ENCODE data around the gene USP33. TPM values are rescaled to one million over a fixed set of nuclear protein-coding genes. Genes with fewer than 3 reads are reported as not detected.
"Not testable (repeated sequence)": the region's sequence is repeated elsewhere in the genome, so short reads cannot be mapped to it uniquely, and the experiment has no call there.

Gene USP33
- polyA plus RNA-seq, 1 donor = 60.6 TPM

- no peaks in the 10 kb centered on the region for H3K4me1 ChIP-seq (ENCODE audit: control insufficient read depth, insufficient read depth, low read length)
- 100% methylated on average over 1 of the region's 1 CpG for WGBS (ENCODE audit: insufficient coverage, low lambda C conversion rate)
- no peaks in the 10 kb centered on the region for H3K9me3 ChIP-seq (ENCODE audit: control insufficient read depth, low read depth, low read length)
- no peak overlapping the region for H3K27ac ChIP-seq (ENCODE audit: low read length)
- no peak overlapping the region for H3K4me3 ChIP-seq (ENCODE audit: low read length)
- H3K27me3 ChIP-seq (ENCODE audit: control insufficient read depth, insufficient read depth, low read length) = no peaks in the 10 kb centered on the region
- DNase-seq = no peak
- peaks cover 18% of the 10 kb centered on the region for H3K36me3 ChIP-seq (ENCODE audit: control insufficient read depth, insufficient read depth, low read length)
Observed at GRCh38 chr1:77741316-77741715, 18.3 kb downstream of the USP33 start.

GRCh38 chr1:77739235-77739634 lies 20.4 kb downstream of the USP33 start:
- H3K9me3 ChIP-seq (ENCODE audit: control insufficient read depth, low read depth, low read length) = no peaks in the 10 kb centered on the region
- no peak for DNase-seq

GRCh38 chr1:77732090-77732489 lies 27.6 kb downstream of the USP33 start:
- no peaks in the 10 kb centered on the region for H3K27me3 ChIP-seq (ENCODE audit: control insufficient read depth, insufficient read depth, low read length)
- DNase-seq = no peak
- no peaks in the 10 kb centered on the region for H3K4me1 ChIP-seq (ENCODE audit: control insufficient read depth, insufficient read depth, low read length)
- H3K4me3 ChIP-seq (ENCODE audit: low read length) = no peak overlapping the region
- WGBS (ENCODE audit: insufficient coverage, low lambda C conversion rate) = 100% methylated on average over 1 of the region's 1 CpG
- H3K36me3 ChIP-seq (ENCODE audit: control insufficient read depth, insufficient read depth, low read length) = peaks cover 23% of the 10 kb centered on the region
- H3K27ac ChIP-seq (ENCODE audit: low read length) = no peak overlapping the region
- no peaks in the 10 kb centered on the region for H3K9me3 ChIP-seq (ENCODE audit: control insufficient read depth, low read depth, low read length)

More at GRCh38 chr1:77739235-77739634, 20.4 kb downstream of the USP33 start:
- Histone ChIP-seq H3K27ac (ENCODE audit: low read length) (no peak overlapping the region), H3K27me3 (ENCODE audit: control insufficient read depth, insufficient read depth, low read length) (no peaks in the 10 kb centered on the region), H3K4me1 (ENCODE audit: control insufficient read depth, insufficient read depth, low read length) (no peaks in the 10 kb centered on the region), H3K4me3 (ENCODE audit: low read length) (no peak overlapping the region), H3K36me3 (ENCODE audit: control insufficient read depth, insufficient read depth, low read length) (peaks cover 21% of the 10 kb centered on the region)
- WGBS (ENCODE audit: insufficient coverage, low lambda C conversion rate) = no CpG with 5 or more reads among the region's 1 CpG

- no peak overlapping the region for H3K4me3 ChIP-seq (ENCODE audit: low read length)
- no peak overlapping the region for H3K27ac ChIP-seq (ENCODE audit: low read length)
- H3K27me3 ChIP-seq (ENCODE audit: control insufficient read depth, insufficient read depth, low read length) = no peaks in the 10 kb centered on the region
- no peaks in the 10 kb centered on the region for H3K9me3 ChIP-seq (ENCODE audit: control insufficient read depth, low read depth, low read length)
- no peak for DNase-seq
- H3K36me3 ChIP-seq (ENCODE audit: control insufficient read depth, insufficient read depth, low read length) = peaks cover 56% of the 10 kb centered on the region
- no peaks in the 10 kb centered on the region for H3K4me1 ChIP-seq (ENCODE audit: control insufficient read depth, insufficient read depth, low read length)
- no CpG with 5 or more reads among the region's 4 CpGs for WGBS (ENCODE audit: insufficient coverage, low lambda C conversion rate)
Observed at GRCh38 chr1:77725706-77726105, 33.9 kb downstream of the USP33 start.

GRCh38 chr1:77718181-77718580 lies 41.5 kb downstream of the USP33 start:
- no peak for DNase-seq
- no peak overlapping the region for H3K27ac ChIP-seq (ENCODE audit: low read length)
- H3K4me1 ChIP-seq (ENCODE audit: control insufficient read depth, insufficient read depth, low read length) = no peaks in the 10 kb centered on the region
- WGBS (ENCODE audit: insufficient coverage, low lambda C conversion rate) = 88% methylated on average over 1 of the region's 2 CpGs
- H3K27me3 ChIP-seq (ENCODE audit: control insufficient read depth, insufficient read depth, low read length) = no peaks in the 10 kb centered on the region
- H3K9me3 ChIP-seq (ENCODE audit: control insufficient read depth, low read depth, low read length) = no peaks in the 10 kb centered on the region
- H3K4me3 ChIP-seq (ENCODE audit: low read length) = no peak overlapping the region
- H3K36me3 ChIP-seq (ENCODE audit: control insufficient read depth, insufficient read depth, low read length) = peaks cover 60% of the 10 kb centered on the region

- Histone ChIP-seq H3K27ac (ENCODE audit: low read length) (no peak overlapping the region), H3K4me1 (ENCODE audit: control insufficient read depth, insufficient read depth, low read length) (no peaks in the 10 kb centered on the region), H3K27me3 (ENCODE audit: control insufficient read depth, insufficient read depth, low read length) (no peaks in the 10 kb centered on the region), H3K36me3 (ENCODE audit: control insufficient read depth, insufficient read depth, low read length) (peaks cover 52% of the 10 kb centered on the region), H3K9me3 (ENCODE audit: control insufficient read depth, low read depth, low read length) (no peaks in the 10 kb centered on the region), H3K4me3 (ENCODE audit: low read length) (no peak overlapping the region)
- no peak for DNase-seq
- no CpG with 5 or more reads among the region's 4 CpGs for WGBS (ENCODE audit: insufficient coverage, low lambda C conversion rate)
Observed at GRCh38 chr1:77716065-77716464, 43.6 kb downstream of the USP33 start.

- Histone ChIP-seq H3K4me3 (ENCODE audit: low read length) (no peak overlapping the region), H3K36me3 (ENCODE audit: control insufficient read depth, insufficient read depth, low read length) (peaks cover 36% of the 10 kb centered on the region), H3K9me3 (ENCODE audit: control insufficient read depth, low read depth, low read length) (no peaks in the 10 kb centered on the region), H3K27ac (ENCODE audit: low read length) (no peak overlapping the region), H3K4me1 (ENCODE audit: control insufficient read depth, insufficient read depth, low read length) (no peaks in the 10 kb centered on the region), H3K27me3 (ENCODE audit: control insufficient read depth, insufficient read depth, low read length) (no peaks in the 10 kb centered on the region)
- WGBS (ENCODE audit: insufficient coverage, low lambda C conversion rate) = 100% methylated on average over 2 of the region's 3 CpGs
- DNase-seq = no peak
Observed at GRCh38 chr1:77709727-77710126, 49.9 kb downstream of the USP33 start.

GRCh38 chr1:77706321-77706720 lies 53.3 kb downstream of the USP33 start:
- Histone ChIP-seq H3K4me1 (ENCODE audit: control insufficient read depth, insufficient read depth, low read length) (no peaks in the 10 kb centered on the region), H3K36me3 (ENCODE audit: control insufficient read depth, insufficient read depth, low read length) (peaks cover 25% of the 10 kb centered on the region), H3K9me3 (ENCODE audit: control insufficient read depth, low read depth, low read length) (no peaks in the 10 kb centered on the region), H3K4me3 (ENCODE audit: low read length) (no peak overlapping the region), H3K27ac (ENCODE audit: low read length) (no peak overlapping the region), H3K27me3 (ENCODE audit: control insufficient read depth, insufficient read depth, low read length) (no peaks in the 10 kb centered on the region)
- DNase-seq = no peak
- 60% methylated on average over 1 of the region's 4 CpGs for WGBS (ENCODE audit: insufficient coverage, low lambda C conversion rate)

- Histone ChIP-seq H3K4me1 (ENCODE audit: control insufficient read depth, insufficient read depth, low read length) (no peaks in the 10 kb centered on the region), H3K27me3 (ENCODE audit: control insufficient read depth, insufficient read depth, low read length) (no peaks in the 10 kb centered on the region), H3K36me3 (ENCODE audit: control insufficient read depth, insufficient read depth, low read length) (peaks cover 27% of the 10 kb centered on the region), H3K9me3 (ENCODE audit: control insufficient read depth, low read depth, low read length) (no peaks in the 10 kb centered on the region), H3K27ac (ENCODE audit: low read length) (no peak overlapping the region), H3K4me3 (ENCODE audit: low read length) (no peak overlapping the region)
- DNase-seq = no peak
- 80% methylated on average over 1 of the region's 2 CpGs for WGBS (ENCODE audit: insufficient coverage, low lambda C conversion rate)
Observed at GRCh38 chr1:77704736-77705135, 54.9 kb downstream of the USP33 start.

- peaks cover 18% of the 10 kb centered on the region for H3K36me3 ChIP-seq (ENCODE audit: control insufficient read depth, insufficient read depth, low read length)
- not testable (repeated sequence) for H3K9me3 ChIP-seq (ENCODE audit: control insufficient read depth, low read depth, low read length); H3K4me3 ChIP-seq (ENCODE audit: low read length); H3K27me3 ChIP-seq (ENCODE audit: control insufficient read depth, insufficient read depth, low read length); DNase-seq; H3K4me1 ChIP-seq (ENCODE audit: control insufficient read depth, insufficient read depth, low read length); H3K27ac ChIP-seq (ENCODE audit: low read length)
- 100% methylated on average over 1 of the region's 1 CpG for whole genome bisulfite sequencing (ENCODE audit: insufficient coverage, low lambda C conversion rate)
Observed at GRCh38 chr1:77699673-77700072, 60.0 kb downstream of the USP33 start.

GRCh38 chr1:77697441-77697840 lies 62.2 kb downstream of the USP33 start:
- H3K4me1 ChIP-seq (ENCODE audit: control insufficient read depth, insufficient read depth, low read length) = no peaks in the 10 kb centered on the region
- DNase-seq = no peak
- no peaks in the 10 kb centered on the region for H3K27me3 ChIP-seq (ENCODE audit: control insufficient read depth, insufficient read depth, low read length)
- WGBS (ENCODE audit: insufficient coverage, low lambda C conversion rate) = no CpG with 5 or more reads among the region's 3 CpGs
- H3K27ac ChIP-seq (ENCODE audit: low read length) = no peak overlapping the region
- H3K4me3 ChIP-seq (ENCODE audit: low read length) = no peak overlapping the region
- H3K36me3 ChIP-seq (ENCODE audit: control insufficient read depth, insufficient read depth, low read length) = peaks cover 23% of the 10 kb centered on the region
- H3K9me3 ChIP-seq (ENCODE audit: control insufficient read depth, low read depth, low read length) = no peaks in the 10 kb centered on the region

All from large intestine (tissue), 3 donors.